Measurements from ENCODE around the gene ANKRD17. TPM values are rescaled to one million over a fixed set of nuclear protein-coding genes. Genes with fewer than 3 reads are reported as not detected.

The ANKRD17 gene
- total RNA-seq, 1 experiment from 2014 or later, result 54.6 TPM

- Mint-ChIP-seq H3K4me1 (ENCODE audit: low read depth, unreplicated experiment) (no peaks in the 10 kb centered on the region), H3K9me3 (ENCODE audit: low read depth, unreplicated experiment) (no peaks in the 10 kb centered on the region), H3K27me3 (ENCODE audit: unreplicated experiment) (no peaks in the 10 kb centered on the region), H3K36me3 (ENCODE audit: insufficient read depth, unreplicated experiment) (peaks cover 34% of the 10 kb centered on the region), H3K27ac (ENCODE audit: unreplicated experiment) (no peak overlapping the region), H3K4me3 (ENCODE audit: low read depth, unreplicated experiment) (no peak overlapping the region)
- CTCF ChIA-PET, result no interaction called here
- no TSS peak for BruUV-seq (replicated peaks)
- no peak for DNase-seq
- TF ChIP-seq CTCF (IDR thresholded peaks at IDR 0.05; ENCODE audit: unreplicated experiment), result no peak
- intact Hi-C loops (cut with micrococcal nuclease; ENCODE audit: unreplicated experiment), result no loop called here
Measured at GRCh38 chr4:73092868-73093267, 165.7 kb downstream of the ANKRD17 start.

DNA sequence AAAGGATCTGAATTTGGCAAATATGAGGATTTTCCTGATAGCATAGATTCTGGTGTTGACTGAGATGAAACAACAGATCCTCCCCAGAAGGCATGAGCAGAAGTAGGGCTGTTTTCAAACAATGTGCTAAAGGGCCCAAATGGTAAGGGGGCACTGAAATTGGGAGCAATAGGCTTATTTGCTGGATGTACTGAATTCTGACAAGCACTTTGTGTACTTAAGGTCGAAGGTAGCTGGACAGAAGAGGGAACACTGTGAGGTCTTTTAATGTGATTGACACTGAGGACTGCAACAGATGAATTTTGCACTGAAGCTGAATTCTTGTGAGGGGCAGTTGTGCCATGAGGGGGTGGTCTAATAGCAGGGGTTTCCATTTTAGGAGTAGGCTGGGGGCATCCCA, 167.9 kb downstream of the ANKRD17 start:
- no TSS peak for BruUV-seq (replicated peaks)
- CTCF ChIA-PET, result no interaction called here
- Mint-ChIP-seq H3K4me1 (ENCODE audit: low read depth, unreplicated experiment) (no peaks in the 10 kb centered on the region), H3K27me3 (ENCODE audit: unreplicated experiment) (no peaks in the 10 kb centered on the region), H3K36me3 (ENCODE audit: insufficient read depth, unreplicated experiment) (peaks cover 20% of the 10 kb centered on the region), H3K4me3 (ENCODE audit: low read depth, unreplicated experiment) (no peak overlapping the region), H3K27ac (ENCODE audit: unreplicated experiment) (no peak overlapping the region), H3K9me3 (ENCODE audit: low read depth, unreplicated experiment) (no peaks in the 10 kb centered on the region)
- TF ChIP-seq CTCF (IDR thresholded peaks at IDR 0.05; ENCODE audit: unreplicated experiment), result no peak
- intact Hi-C loops (cut with micrococcal nuclease; ENCODE audit: unreplicated experiment), result no loop called here
- no peak for DNase-seq

DNA sequence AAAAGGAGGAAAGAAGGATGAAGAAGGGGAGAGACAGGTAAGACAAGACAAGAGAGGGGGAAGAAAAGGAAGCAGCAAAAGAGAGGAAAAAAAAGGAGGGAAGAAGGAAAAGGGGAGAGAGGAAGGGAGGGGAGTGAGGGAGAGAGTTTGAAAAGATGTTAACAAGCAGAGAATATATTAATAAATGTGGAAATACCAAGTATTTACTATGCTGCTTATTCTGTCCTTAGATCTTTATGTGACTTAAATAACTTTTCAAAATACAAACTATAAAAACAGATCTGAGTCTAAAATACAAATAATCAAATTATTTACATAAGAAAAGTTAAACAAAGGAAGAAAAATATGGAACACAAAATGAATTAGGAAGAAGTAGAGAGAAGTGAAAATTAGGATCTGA, 170.7 kb downstream of the ANKRD17 start:
- peak overlapping the region; percentile 17 for H3K27ac Mint-ChIP-seq (ENCODE audit: unreplicated experiment)
- peaks cover 24% of the 10 kb centered on the region for H3K36me3 Mint-ChIP-seq (ENCODE audit: insufficient read depth, unreplicated experiment)
- DNase-seq, result no peak
- BruUV-seq (replicated peaks), result no TSS peak
- no peak for TF ChIP-seq CTCF (IDR thresholded peaks at IDR 0.05; ENCODE audit: unreplicated experiment)
- H3K4me1 Mint-ChIP-seq (ENCODE audit: low read depth, unreplicated experiment), result no peaks in the 10 kb centered on the region
- intact Hi-C loops (cut with micrococcal nuclease; ENCODE audit: unreplicated experiment), result no loop called here
- H3K4me3 Mint-ChIP-seq (ENCODE audit: low read depth, unreplicated experiment), result no peak overlapping the region
- CTCF ChIA-PET, result no interaction called here
- no peaks in the 10 kb centered on the region for H3K9me3 Mint-ChIP-seq (ENCODE audit: low read depth, unreplicated experiment)
- no peaks in the 10 kb centered on the region for H3K27me3 Mint-ChIP-seq (ENCODE audit: unreplicated experiment)

DNA sequence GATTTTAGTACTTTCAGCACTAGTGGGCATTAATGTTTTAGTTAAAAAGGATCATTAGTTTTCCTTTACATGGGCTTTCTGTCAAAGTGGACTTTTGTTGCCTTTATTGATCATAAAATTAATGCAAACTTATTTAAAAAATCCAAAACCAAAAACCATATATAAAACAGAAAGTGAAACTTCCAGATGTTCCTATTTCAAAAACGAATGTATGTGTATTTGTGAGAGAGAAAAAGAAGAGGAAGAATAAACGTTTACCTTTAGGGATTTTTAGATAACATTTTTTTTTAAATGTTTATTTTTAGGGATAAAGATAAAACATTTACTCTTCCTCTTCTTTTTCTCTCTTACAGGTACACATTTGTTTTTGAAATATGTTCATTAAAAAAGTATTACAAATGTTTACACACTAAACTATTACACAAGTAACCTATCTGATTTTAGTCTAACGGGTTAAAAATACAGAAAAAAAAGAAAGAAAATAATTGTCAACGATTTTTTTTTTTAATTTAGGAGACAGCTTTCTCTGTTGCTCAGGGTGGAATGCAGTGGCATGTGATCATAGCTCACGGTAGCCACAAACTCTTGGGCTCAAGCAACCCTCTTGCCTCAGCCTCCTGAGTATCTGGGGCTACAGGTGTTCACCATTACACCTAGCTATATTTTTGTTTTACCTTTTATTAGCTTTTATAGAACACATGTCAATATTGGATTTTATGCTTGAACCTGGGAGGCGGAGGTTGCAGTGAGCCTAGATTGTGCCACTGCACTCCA, 172.3 kb downstream of the ANKRD17 start:
- CTCF ChIA-PET, result no interaction called here
- no peak for DNase-seq
- Mint-ChIP-seq H3K4me3 (ENCODE audit: low read depth, unreplicated experiment) (no peak overlapping the region), H3K27ac (ENCODE audit: unreplicated experiment) (no peak overlapping the region), H3K4me1 (ENCODE audit: low read depth, unreplicated experiment) (no peaks in the 10 kb centered on the region), H3K27me3 (ENCODE audit: unreplicated experiment) (no peaks in the 10 kb centered on the region), H3K36me3 (ENCODE audit: insufficient read depth, unreplicated experiment) (peaks cover 18% of the 10 kb centered on the region), H3K9me3 (ENCODE audit: low read depth, unreplicated experiment) (no peaks in the 10 kb centered on the region)
- intact Hi-C loops (cut with micrococcal nuclease; ENCODE audit: unreplicated experiment), result no loop called here
- TF ChIP-seq CTCF (IDR thresholded peaks at IDR 0.05; ENCODE audit: unreplicated experiment), result no peak
- no TSS peak for BruUV-seq (replicated peaks)
